PC-3 (cell line): ENCODE results near the gene SLC35F3. TPM values are rescaled to one million over a fixed set of nuclear protein-coding genes. Genes with fewer than 3 reads are reported as not detected.
"Not testable (repeated sequence)": the region's sequence is repeated elsewhere in the genome, so short reads cannot be mapped to it uniquely, and the experiment has no call there.

Experiments
- ATAC-seq: fragments of 200-7000 bp; cut with Tn5 transposase; 2 replicates; pipeline ENCODE4 v1.9.1; 2020; ENCODE audit warnings: mild to moderate bottlenecking, moderate library complexity
- BruUV-seq: library from RNA; stranded (reverse); fragments of 400-500 nt; replicated peaks from 2 replicates; lab custom pipeline; 2021; lab: Mats Ljungman, UMichigan
- CTCF ChIA-PET: fragments of 300-600 bp; sonication (Branson Sonifier 250); formaldehyde crosslinking; loops from one replicate; lab custom pipeline; 2022; ENCODE audit warnings: antibody characterized with exemption; lab: Charles Lee
- POLR2A ChIA-PET: fragments of 300-600 bp; sonication (Branson Sonifier 250); formaldehyde crosslinking; loops from one replicate; lab custom pipeline; 2022; ENCODE audit warnings: antibody characterized with exemption; ENCODE audit not compliant: unreplicated experiment; lab: Charles Lee
- DNase-seq: peaks from one replicate; pipeline ENCODE4 v3.0.0-alpha.2; 2015
- H2AFZ ChIP-seq: fragments of 300-600 bp; sonication (generic); 2 replicates; pipeline ENCODE4 v1.6.0; 2016; ENCODE audit warnings: antibody characterized with exemption, low read length
- H3F3A ChIP-seq: fragments of 300-600 bp; sonication (generic); one replicate; pipeline ENCODE4 v1.6.0; 2017; ENCODE audit warnings: antibody characterized with exemption, low read length, control low read depth, mild to moderate bottlenecking; ENCODE audit not compliant: unreplicated experiment
- H3K27ac ChIP-seq: fragments of 300-600 bp; sonication (generic); 2 replicates; pipeline ENCODE4 v1.5.1; 2016; ENCODE audit warnings: mild to moderate bottlenecking, low read length
- H3K27me3 ChIP-seq: fragments of 300-600 bp; sonication (generic); 2 replicates; pipeline ENCODE4 v1.6.1; 2016; ENCODE audit warnings: low read length, mixed read lengths
- H3K36me3 ChIP-seq: fragments of 300-600 bp; sonication (generic); 2 replicates; pipeline ENCODE4 v1.6.1; 2016; ENCODE audit warnings: low read depth, mixed run types, low read length, mixed read lengths
- H3K4me1 ChIP-seq: fragments of 300-600 bp; sonication (generic); 2 replicates; pipeline ENCODE4 v1.5.1; 2016; ENCODE audit warnings: low read length; ENCODE audit not compliant: insufficient read depth
- H3K4me2 ChIP-seq: fragments of 300-600 bp; sonication (generic); 2 replicates; pipeline ENCODE4 v1.6.0; 2016; ENCODE audit warnings: low read length
- H3K4me3 ChIP-seq: fragments of 300-600 bp; sonication (generic); 2 replicates; pipeline ENCODE4 v1.5.1; 2016; ENCODE audit warnings: mild to moderate bottlenecking, low read length, mixed read lengths
- H3K79me2 ChIP-seq: fragments of 300-600 bp; sonication (generic); 2 replicates; pipeline ENCODE4 v1.6.1; 2017; ENCODE audit warnings: low read length, mixed read lengths
- H3K9ac ChIP-seq: fragments of 300-600 bp; sonication (generic); 2 replicates; pipeline ENCODE4 v1.6.0; 2016; ENCODE audit warnings: mild to moderate bottlenecking, low read length
- H3K9me2 ChIP-seq: fragments of 300-600 bp; sonication (generic); replicated peaks from 2 replicates; pipeline ENCODE4 v1.6.1; 2016; ENCODE audit warnings: mixed run types, low read length, mixed read lengths
- H3K9me3 ChIP-seq: fragments of 300-600 bp; sonication (generic); 2 replicates; pipeline ENCODE4 v1.6.1; 2016; ENCODE audit warnings: low read length, mixed read lengths
- H4K20me1 ChIP-seq: fragments of 300-600 bp; sonication (generic); 2 replicates; pipeline ENCODE4 v1.6.1; 2016; ENCODE audit warnings: low read length, mixed read lengths
- EZH2 ChIP-seq: fragments of 300-600 bp; sonication (generic); IDR thresholded peaks from one replicate; pipeline ENCODE4 v1.6.1; 2017; ENCODE audit warnings: antibody characterized with exemption, mild to moderate bottlenecking, low read length; ENCODE audit not compliant: unreplicated experiment
- EZH2phosphoT487 ChIP-seq: fragments of 300-600 bp; sonication (generic); IDR thresholded peaks from 2 replicates; pipeline ENCODE4 v1.6.1; 2018; ENCODE audit warnings: mild to moderate bottlenecking, antibody characterized with exemption, low read length, borderline replicate concordance
- intact Hi-C: fragments of 100-400 bp; cut with micrococcal nuclease; formaldehyde crosslinking; loops from 2 replicates; pipeline ENCODE4 v1.9.0; 2023
- total RNA-seq: library from RNA; depleted of rRNA; stranded (reverse); fragments of >200 nt; gene quantifications from 2 replicates; pipeline ENCODE4 v1.2.3, GENCODE V29; 2014
- TF ChIP-seq, protein P1 (sequence below): fragments of 300-600 bp; sonication (generic); conservative IDR thresholded peaks from 2 replicates; pipeline ENCODE4 v1.5.1; 2017; ENCODE audit warnings: antibody characterized with exemption, low read depth, mild to moderate bottlenecking, low read length

The SLC35F3 gene
- total RNA-seq, 1 experiment from 2014 or later = 17.7 TPM

GRCh38 chr1:234246638-234247116 lies 342.2 kb downstream of the SLC35F3 start:
- H3K27ac ChIP-seq = no peak overlapping the region
- H3K4me3 ChIP-seq = no peak overlapping the region
- POLR2A ChIA-PET = no interaction called here
- BruUV-seq = no TSS peak
- H3K9me3 ChIP-seq = no peaks in the 10 kb centered on the region
- intact Hi-C loops = no loop called here
- ATAC-seq = no peak
- no peak overlapping the region for H3K4me2 ChIP-seq
- CTCF ChIA-PET = no interaction called here
- H3K9me2 ChIP-seq = no peaks in the 10 kb centered on the region
- H3K4me1 ChIP-seq = no peaks in the 10 kb centered on the region
- no peak for TF ChIP-seq EZH2
- TF ChIP-seq, protein P1, sequence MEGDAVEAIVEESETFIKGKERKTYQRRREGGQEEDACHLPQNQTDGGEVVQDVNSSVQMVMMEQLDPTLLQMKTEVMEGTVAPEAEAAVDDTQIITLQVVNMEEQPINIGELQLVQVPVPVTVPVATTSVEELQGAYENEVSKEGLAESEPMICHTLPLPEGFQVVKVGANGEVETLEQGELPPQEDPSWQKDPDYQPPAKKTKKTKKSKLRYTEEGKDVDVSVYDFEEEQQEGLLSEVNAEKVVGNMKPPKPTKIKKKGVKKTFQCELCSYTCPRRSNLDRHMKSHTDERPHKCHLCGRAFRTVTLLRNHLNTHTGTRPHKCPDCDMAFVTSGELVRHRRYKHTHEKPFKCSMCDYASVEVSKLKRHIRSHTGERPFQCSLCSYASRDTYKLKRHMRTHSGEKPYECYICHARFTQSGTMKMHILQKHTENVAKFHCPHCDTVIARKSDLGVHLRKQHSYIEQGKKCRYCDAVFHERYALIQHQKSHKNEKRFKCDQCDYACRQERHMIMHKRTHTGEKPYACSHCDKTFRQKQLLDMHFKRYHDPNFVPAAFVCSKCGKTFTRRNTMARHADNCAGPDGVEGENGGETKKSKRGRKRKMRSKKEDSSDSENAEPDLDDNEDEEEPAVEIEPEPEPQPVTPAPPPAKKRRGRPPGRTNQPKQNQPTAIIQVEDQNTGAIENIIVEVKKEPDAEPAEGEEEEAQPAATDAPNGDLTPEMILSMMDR = no peak
- no peak for TF ChIP-seq EZH2phosphoT487
- H3F3A ChIP-seq = no peaks in the 10 kb centered on the region
- no peak overlapping the region for H2AFZ ChIP-seq
- H3K9ac ChIP-seq = no peak overlapping the region
- no peaks in the 10 kb centered on the region for H3K36me3 ChIP-seq
- DNase-seq = no peak
- H4K20me1 ChIP-seq = no peaks in the 10 kb centered on the region
- no peaks in the 10 kb centered on the region for H3K27me3 ChIP-seq
- H3K79me2 ChIP-seq = no peaks in the 10 kb centered on the region

DNA sequence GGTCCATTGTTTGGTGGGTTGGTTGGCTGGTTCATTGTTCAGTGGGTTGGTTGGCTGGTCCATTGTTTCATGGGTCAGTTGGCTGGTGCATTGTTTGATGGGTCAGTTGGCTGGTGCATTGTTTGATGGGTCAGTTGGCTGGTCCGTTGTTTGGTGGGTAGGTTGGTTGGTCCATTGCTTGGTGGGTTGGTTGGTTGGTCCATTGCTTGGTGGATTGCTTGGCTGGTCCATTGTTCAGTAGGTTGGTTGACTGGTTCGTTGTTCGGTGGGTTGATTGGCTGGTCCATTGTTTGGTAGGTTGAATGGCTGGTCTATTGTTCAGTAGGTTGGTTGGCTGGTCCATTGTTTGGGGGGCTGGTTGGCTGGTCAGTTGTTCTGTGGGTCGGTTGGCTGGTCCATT lies 343.3 kb downstream of the SLC35F3 start:
- H3K9me2 ChIP-seq, H3K4me2 ChIP-seq, H3K9me3 ChIP-seq, H2AFZ ChIP-seq, H3K36me3 ChIP-seq, CTCF ChIA-PET, H3K27me3 ChIP-seq, H4K20me1 ChIP-seq, H3K27ac ChIP-seq, POLR2A ChIA-PET, H3F3A ChIP-seq, H3K4me1 ChIP-seq, H3K4me3 ChIP-seq, H3K9ac ChIP-seq, H3K79me2 ChIP-seq, BruUV-seq, ATAC-seq, DNase-seq, intact Hi-C loops: not testable (repeated sequence)

GRCh38 chr1:234250747-234251146 lies 346.3 kb downstream of the SLC35F3 start:
- Histone ChIP-seq H3K79me2 (no peaks in the 10 kb centered on the region), H3K9me3 (no peaks in the 10 kb centered on the region), H2AFZ (no peak overlapping the region), H3K4me3 (no peak overlapping the region), H3K4me1 (no peaks in the 10 kb centered on the region), H3F3A (no peaks in the 10 kb centered on the region), H3K9me2 (no peaks in the 10 kb centered on the region), H3K4me2 (no peak overlapping the region), H3K27ac (no peak overlapping the region), H3K36me3 (no peaks in the 10 kb centered on the region), H3K9ac (no peak overlapping the region), H3K27me3 (no peaks in the 10 kb centered on the region), H4K20me1 (no peaks in the 10 kb centered on the region)
- ChIA-PET POLR2A (no interaction called here), CTCF (no interaction called here)
- ATAC-seq = no peak
- DNase-seq = no peak
- intact Hi-C loops = no loop called here
- no TSS peak for BruUV-seq
- TF ChIP-seq EZH2phosphoT487 (no peak), EZH2 (no peak)
- TF ChIP-seq, protein P1 = no peak
